GM11168 (cell line): ENCODE results near the gene RTN1.

Source experiments
- in situ Hi-C: fragments of 300-500 bp; cut with MboI; formaldehyde crosslinking; loops from one replicate; pipeline ENCODE4 v1.12.0; 2022; ENCODE audit warnings: low sequenced_read_pairs; ENCODE audit not compliant: unreplicated experiment

Gene RTN1, protein sequence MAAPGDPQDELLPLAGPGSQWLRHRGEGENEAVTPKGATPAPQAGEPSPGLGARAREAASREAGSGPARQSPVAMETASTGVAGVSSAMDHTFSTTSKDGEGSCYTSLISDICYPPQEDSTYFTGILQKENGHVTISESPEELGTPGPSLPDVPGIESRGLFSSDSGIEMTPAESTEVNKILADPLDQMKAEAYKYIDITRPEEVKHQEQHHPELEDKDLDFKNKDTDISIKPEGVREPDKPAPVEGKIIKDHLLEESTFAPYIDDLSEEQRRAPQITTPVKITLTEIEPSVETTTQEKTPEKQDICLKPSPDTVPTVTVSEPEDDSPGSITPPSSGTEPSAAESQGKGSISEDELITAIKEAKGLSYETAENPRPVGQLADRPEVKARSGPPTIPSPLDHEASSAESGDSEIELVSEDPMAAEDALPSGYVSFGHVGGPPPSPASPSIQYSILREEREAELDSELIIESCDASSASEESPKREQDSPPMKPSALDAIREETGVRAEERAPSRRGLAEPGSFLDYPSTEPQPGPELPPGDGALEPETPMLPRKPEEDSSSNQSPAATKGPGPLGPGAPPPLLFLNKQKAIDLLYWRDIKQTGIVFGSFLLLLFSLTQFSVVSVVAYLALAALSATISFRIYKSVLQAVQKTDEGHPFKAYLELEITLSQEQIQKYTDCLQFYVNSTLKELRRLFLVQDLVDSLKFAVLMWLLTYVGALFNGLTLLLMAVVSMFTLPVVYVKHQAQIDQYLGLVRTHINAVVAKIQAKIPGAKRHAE

GRCh38 chr14:59870277-59871165 lies at the start of gene RTN1:
Gene RTN1 (minus strand): TSS chr14:59870776. CDS start chr14:59870630, 146 bp downstream.
- in situ Hi-C loops: no loop called here

DNA sequence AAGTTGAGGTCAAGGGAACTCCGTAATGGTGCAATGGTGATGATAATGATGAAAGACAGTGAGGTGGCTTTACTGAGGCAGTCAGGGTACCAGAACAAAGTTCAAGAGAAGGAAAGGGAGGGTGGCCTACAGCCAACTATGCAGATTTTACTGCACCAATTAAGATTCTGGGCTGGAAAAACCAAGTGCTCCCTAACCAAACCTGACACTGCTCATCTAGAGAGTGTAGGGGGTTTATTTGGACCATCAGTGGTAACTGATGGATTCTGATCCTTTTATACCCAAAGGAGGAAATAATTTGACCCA lies 49.8 kb upstream of the RTN1 start:
- in situ Hi-C loops: no loop called here

DNA sequence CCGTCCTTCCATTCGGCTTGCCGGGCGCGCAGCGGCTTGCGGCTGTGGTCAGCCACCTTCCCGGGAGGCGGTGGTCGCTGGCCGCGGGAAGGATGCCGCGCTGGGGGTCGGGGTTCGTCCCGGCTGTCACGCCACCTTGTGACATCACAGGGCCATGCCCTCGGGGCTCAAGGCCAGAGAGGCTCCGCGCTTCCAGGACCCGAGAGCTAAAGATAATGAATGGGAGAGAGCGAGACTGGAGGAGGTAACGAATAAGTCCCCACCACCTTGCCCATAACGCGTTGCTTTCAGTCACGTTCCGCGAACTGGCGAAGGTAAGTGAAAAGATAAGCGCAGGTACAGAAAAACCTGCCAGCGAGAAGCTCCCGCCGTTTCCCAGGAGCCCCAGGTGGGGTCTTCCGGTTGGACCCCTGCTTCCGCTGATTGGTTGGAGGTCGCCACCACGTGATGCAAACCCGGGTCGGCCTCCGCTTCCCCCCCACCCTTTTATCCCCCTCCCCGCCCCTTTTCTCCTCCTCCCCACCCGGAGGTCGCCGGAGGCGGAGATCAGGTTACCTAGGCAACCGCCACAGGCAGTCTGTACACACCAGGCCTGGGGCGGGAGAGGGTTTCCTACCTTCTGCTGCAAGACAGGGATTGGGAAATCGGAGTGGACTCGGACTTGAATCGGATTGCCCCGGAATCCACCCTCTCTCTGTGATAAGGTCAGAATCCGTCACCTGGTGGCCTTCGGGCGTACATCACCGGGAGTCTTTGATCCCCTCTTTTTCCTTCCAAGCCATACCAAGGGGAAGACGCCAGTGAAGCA lies 49.2 kb upstream of the RTN1 start, which contains the start of gene LRRC9:
TSS of gene LRRC9 (plus strand) at position 575 of the 808 bp plus-strand sequence.
- in situ Hi-C loops: no loop called here

- in situ Hi-C loops: no loop called here
Observed at GRCh38 chr14:59918824-59919569, 48.4 kb upstream of the RTN1 start.

GRCh38 chr14:59913187-59913586 lies 42.6 kb upstream of the RTN1 start:
- in situ Hi-C loops: no loop called here

DNA sequence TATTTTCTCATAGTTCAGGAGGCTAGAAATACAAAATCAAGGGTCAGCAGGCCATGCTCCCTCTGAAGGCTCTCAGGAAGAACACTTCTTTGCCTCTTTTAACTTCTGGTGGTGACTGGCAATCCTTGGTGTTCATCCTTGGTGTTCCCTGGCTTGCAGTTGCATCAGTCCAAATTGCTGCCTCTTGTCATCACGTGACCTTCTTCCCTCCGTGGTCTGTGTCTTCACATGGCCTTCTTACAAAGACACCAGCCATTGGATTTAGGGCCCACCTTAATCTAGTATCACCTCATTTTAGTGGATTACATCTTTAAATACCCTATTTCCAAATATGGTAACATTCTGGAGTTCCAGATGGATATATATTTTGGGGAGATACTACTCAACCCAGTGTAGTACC lies 41.9 kb upstream of the RTN1 start:
- in situ Hi-C loops: no loop called here

DNA sequence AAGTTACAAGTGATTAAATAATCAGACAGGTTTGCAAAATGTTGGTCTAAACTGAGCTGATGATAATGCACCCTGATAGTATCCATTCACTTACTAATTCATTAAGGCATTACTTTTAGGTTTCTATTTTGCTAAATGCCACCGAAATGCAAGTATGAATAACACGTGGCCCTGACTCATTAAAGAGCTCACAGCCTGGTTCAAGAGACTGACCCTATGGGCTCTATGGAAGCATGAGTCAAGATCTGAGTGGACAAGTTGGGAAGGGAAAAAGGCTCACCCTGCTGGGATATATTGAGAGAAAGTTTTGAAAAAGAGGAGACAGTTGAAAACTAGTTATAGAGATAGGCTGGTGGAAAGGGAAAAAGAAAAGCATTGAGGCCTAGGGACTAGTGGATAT lies 34.6 kb upstream of the RTN1 start:
- in situ Hi-C loops: no loop called here

GRCh38 chr14:59904184-59904583 lies 33.6 kb upstream of the RTN1 start:
- in situ Hi-C loops: no loop called here

DNA sequence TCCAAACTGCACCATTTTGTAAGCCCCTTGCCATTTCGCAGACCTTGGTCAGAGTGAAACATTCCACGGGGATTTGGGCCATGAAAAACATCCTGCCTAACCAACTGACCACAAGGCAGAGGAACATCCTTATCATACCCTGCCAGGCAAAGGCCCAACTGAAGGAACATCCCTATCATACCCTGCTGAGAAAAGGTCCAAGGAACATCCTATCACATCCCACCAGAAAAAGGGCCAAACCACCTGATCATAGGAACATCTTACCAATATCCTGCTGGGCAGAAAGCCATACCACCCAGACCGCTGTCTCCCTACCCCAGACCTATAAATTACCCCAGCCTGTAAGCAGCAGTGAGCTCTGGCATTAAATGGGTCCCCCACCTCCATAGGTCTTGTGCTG lies 30.0 kb upstream of the RTN1 start:
- in situ Hi-C loops: no loop called here

GRCh38 chr14:59897757-59898383 lies 27.3 kb upstream of the RTN1 start:
- in situ Hi-C loops: no loop called here

GRCh38 chr14:59895721-59896120 lies 25.1 kb upstream of the RTN1 start:
- in situ Hi-C loops: no loop called here

- in situ Hi-C loops: no loop called here
Observed at GRCh38 chr14:59890676-59891075, 20.1 kb upstream of the RTN1 start.

DNA sequence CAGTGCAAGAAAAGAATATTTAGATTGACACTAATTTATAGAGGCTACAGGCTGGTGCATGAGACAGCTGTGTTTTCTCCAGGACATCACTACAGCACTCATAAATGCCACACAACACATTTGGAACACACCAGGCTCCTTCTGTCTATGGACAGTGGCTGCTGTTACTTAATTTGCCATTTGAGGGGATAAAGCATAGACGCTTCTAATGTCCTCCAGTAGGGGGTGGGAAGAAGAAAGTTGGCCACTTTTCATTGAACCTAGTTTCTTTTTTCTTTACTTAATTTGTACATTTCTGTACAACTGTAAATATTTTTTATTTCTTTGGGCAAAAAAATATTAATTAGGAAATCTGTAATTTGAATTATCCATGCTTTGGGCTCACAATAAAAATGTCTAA lies 12.4 kb upstream of the RTN1 start:
- in situ Hi-C loops: no loop called here

DNA sequence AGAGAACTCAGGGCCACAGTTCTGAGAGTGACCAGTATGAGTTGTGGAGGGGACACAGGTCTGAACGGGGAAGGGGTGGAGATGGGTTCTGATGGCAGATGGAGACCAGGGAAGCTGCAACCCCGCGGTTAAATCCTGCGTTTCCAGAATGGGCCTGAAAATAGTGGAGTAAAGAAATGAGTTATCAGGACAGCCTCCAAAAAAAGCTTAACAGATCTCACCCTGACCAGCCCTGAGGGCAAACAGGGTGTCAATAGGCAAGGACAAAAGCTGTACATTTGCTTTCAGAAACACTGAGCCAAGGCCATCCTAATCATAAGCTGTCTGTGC lies 555 bp upstream of the RTN1 start:
- in situ Hi-C loops: no loop called here

- in situ Hi-C loops: no loop called here
Observed at GRCh38 chr14:59869381-59870255, 958 bp downstream of the RTN1 start.

GRCh38 chr14:59868021-59868420 lies 2.6 kb downstream of the RTN1 start:
- in situ Hi-C loops: no loop called here

DNA sequence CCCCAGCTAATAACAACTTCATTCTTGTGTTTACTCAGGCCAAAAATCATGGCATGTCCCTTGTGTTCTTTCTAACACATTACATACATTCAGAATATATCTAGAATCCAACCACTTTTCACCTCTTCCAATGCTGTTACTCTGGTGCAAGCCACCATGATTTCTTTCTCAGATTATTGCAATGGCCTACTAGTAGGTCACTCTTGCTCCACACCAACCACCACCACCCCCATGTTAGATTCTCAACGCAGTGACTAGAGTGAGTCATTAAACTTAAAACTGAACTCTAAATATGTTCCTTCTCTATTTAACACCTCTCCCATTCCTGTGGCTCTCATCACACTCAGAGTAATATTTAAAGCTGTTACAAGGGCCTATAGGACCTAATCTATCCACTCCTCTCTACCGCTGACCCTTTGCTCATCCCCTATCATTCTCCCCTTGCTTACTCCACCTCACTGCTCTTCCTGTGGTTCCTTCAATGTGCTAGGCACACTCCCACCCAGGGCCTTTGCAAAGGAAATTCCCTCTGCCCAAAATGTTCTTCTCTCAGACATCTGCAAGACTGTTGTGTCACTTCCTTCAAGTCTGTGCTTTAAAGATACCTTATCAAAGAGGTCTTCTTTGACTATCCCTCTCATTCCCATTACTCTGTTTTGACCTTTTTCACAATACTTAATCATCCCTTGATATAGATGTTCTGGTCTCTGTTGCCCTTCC lies 6.6 kb downstream of the RTN1 start:
- in situ Hi-C loops: no loop called here
